HG03045 (cell line): Measurements from ENCODE around the gene EAPP.
A peak's percentile ranks its signal among the peaks of the same experiment; 100 is the strongest.
"Not testable (repeated sequence)": the region's sequence is repeated elsewhere in the genome, so short reads cannot be mapped to it uniquely, and the experiment has no call there.

Source experiments
- ATAC-seq: cut with Tn5 transposase; IDR thresholded peaks from one replicate; pipeline ENCODE4 v1.9.1; 2021; ENCODE audit warnings: mild to moderate bottlenecking, moderate library complexity; ENCODE audit not compliant: unreplicated experiment

Gene EAPP

GRCh38 chr14:34539407-34540180 is at the start of gene EAPP:
Gene EAPP (minus strand): TSS chr14:34539701. CDS start chr14:34539628, 73 bp downstream.
- ATAC-seq: peak; percentile 99

GRCh38 chr14:34583525-34583924 is 44.0 kb upstream of the EAPP start:
- ATAC-seq: no peak

- ATAC-seq: no peak
Observed at GRCh38 chr14:34582117-34582680, 42.7 kb upstream of the EAPP start.

GRCh38 chr14:34580381-34580780 is 40.9 kb upstream of the EAPP start:
- ATAC-seq: no peak

GRCh38 chr14:34571771-34572170 is 32.3 kb upstream of the EAPP start:
- no peak for ATAC-seq

- no peak for ATAC-seq
Observed at GRCh38 chr14:34569750-34570149, 30.2 kb upstream of the EAPP start.

- no peak for ATAC-seq
Observed at GRCh38 chr14:34568803-34569202, 29.3 kb upstream of the EAPP start.

- ATAC-seq: no peak
Observed at GRCh38 chr14:34562776-34563150, 23.3 kb upstream of the EAPP start.

- not testable (repeated sequence) for ATAC-seq
Observed at GRCh38 chr14:34562037-34562775, 22.7 kb upstream of the EAPP start.

GRCh38 chr14:34556498-34556829 is 17.0 kb upstream of the EAPP start:
- peak; percentile 58 for ATAC-seq

GRCh38 chr14:34555583-34556497 is 16.3 kb upstream of the EAPP start:
- ATAC-seq: peak; percentile 70

GRCh38 chr14:34554540-34555250 is 15.2 kb upstream of the EAPP start:
- no peak for ATAC-seq

GRCh38 chr14:34549276-34549966 is 9.9 kb upstream of the EAPP start:
- ATAC-seq: not testable (repeated sequence)

- no peak for ATAC-seq
Observed at GRCh38 chr14:34548472-34548981, 9.0 kb upstream of the EAPP start.

- peak; percentile 41 for ATAC-seq
Observed at GRCh38 chr14:34547136-34547520, 7.6 kb upstream of the EAPP start.

- ATAC-seq: peak; percentile 69
Observed at GRCh38 chr14:34546272-34547135, 7.0 kb upstream of the EAPP start.

GRCh38 chr14:34540181-34541059 is 919 bp upstream of the EAPP start:
- not testable (repeated sequence) for ATAC-seq
